ENCODE results near the gene ACTR6.
"Not testable (repeated sequence)": the region's sequence is repeated elsewhere in the genome, so short reads cannot be mapped to it uniquely, and the experiment has no call there.

The ACTR6 gene

DNA sequence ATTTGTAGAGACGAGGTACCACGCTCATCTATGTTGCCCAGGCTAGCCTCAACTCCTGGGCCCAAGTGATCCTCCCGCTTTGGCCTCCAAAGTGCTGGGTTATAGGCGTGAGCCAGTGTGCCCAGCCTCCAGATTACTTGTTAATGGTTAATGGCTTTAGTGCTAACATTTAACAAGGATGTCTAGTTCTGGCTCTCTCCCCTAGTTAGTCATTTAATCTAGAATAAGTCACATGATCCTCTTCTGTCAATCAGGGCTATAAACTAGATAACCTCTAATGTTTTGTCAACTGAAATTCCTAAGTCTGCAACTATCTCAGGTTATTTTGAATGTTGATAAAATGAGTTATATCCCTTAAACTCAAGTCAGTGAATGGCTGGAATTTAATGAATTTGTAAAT is 15.7 kb downstream of the ACTR6 start:
- Histone ChIP-seq H3K4me1 (no peaks in the 10 kb centered on the region), H3K27ac (no peak overlapping the region), H3K27me3 (ENCODE audit: control insufficient read depth, insufficient read depth, low read length) (no peaks in the 10 kb centered on the region), H3K4me2 (ENCODE audit: low read length) (no peak overlapping the region), H2AFZ (no peak overlapping the region), H3K79me2 (no peaks in the 10 kb centered on the region), H3K9ac (no peak overlapping the region), H3K4me3 (ENCODE audit: low read depth, low read length) (no peak overlapping the region), H3K9me3 (ENCODE audit: control insufficient read depth, low read length) (no peaks in the 10 kb centered on the region), H3K36me3 (ENCODE audit: control insufficient read depth, insufficient read depth, low read length) (no peaks in the 10 kb centered on the region)
- TF ChIP-seq, protein P1, sequence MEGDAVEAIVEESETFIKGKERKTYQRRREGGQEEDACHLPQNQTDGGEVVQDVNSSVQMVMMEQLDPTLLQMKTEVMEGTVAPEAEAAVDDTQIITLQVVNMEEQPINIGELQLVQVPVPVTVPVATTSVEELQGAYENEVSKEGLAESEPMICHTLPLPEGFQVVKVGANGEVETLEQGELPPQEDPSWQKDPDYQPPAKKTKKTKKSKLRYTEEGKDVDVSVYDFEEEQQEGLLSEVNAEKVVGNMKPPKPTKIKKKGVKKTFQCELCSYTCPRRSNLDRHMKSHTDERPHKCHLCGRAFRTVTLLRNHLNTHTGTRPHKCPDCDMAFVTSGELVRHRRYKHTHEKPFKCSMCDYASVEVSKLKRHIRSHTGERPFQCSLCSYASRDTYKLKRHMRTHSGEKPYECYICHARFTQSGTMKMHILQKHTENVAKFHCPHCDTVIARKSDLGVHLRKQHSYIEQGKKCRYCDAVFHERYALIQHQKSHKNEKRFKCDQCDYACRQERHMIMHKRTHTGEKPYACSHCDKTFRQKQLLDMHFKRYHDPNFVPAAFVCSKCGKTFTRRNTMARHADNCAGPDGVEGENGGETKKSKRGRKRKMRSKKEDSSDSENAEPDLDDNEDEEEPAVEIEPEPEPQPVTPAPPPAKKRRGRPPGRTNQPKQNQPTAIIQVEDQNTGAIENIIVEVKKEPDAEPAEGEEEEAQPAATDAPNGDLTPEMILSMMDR (IDR thresholded peaks at IDR 0.05), result no peak

DNA sequence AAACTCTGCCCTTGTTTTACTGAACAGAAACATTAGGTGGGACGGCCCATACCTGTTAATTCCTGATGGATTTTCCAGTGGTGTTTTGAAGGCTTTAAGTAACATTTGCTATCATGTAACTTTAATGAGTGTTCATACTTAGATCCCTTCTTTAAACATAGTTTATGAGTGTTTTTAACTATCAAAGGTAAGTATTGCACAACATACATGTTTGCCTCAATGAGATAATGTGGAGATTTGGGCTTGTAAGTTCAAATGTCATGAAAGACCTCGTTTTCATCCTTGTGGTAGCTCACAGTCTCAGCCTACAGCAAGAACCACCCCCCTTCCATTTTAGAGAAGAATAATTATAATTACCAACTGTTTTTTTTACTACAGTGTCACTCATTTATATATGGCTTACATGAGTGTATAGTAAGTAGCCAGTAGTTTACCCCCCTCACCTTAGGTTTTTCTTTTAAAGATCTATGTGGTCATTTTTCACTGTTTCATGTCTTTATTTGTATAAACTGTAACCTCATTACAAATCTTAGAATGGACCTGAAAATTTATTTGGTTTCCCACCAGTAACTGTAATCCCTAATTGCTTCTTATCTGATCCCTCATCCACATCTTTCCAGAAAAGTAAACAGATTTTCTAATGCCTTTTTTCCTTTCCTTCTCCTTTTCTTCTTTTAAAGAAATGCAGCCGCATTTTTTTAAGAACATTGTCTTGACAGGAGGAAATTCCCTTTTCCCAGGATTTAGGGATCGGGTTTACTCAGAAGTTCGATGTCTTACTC is 18.9 kb downstream of the ACTR6 start:
- Histone ChIP-seq H3K9me3 (ENCODE audit: control insufficient read depth, low read length) (no peaks in the 10 kb centered on the region), H3K4me3 (ENCODE audit: low read depth, low read length) (no peak overlapping the region), H3K36me3 (ENCODE audit: control insufficient read depth, insufficient read depth, low read length) (no peaks in the 10 kb centered on the region), H3K79me2 (no peaks in the 10 kb centered on the region), H3K27ac (no peak overlapping the region), H3K4me2 (ENCODE audit: low read length) (no peak overlapping the region), H3K9ac (no peak overlapping the region), H2AFZ (no peak overlapping the region), H3K27me3 (ENCODE audit: control insufficient read depth, insufficient read depth, low read length) (no peaks in the 10 kb centered on the region), H3K4me1 (no peaks in the 10 kb centered on the region)
- TF ChIP-seq, protein P1 (IDR thresholded peaks at IDR 0.05), result no peak

DNA sequence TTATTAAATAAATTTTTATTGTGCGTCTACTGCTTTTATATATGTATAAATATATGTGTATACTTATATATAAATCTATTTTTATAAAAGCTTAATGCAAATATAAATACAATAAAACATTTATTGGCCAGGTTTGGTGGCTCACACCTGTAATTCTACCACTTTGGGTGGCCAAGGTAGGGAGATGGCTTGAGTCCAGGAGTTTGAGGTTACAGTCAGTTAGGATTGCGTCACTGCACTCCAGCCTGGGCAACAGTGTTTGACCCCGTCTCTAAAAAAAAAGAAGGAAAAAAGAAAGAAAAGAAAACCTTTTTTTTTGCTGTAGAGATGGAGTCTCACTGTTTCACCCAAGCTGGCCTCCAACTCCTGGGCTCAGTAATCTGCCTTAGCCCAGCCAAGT is 20.9 kb downstream of the ACTR6 start:
- no peaks in the 10 kb centered on the region for H3K36me3 ChIP-seq (ENCODE audit: control insufficient read depth, insufficient read depth, low read length)
- TF ChIP-seq, protein P1 (IDR thresholded peaks at IDR 0.05), result no peak
- H3K27ac ChIP-seq, result no peak overlapping the region
- no peaks in the 10 kb centered on the region for H3K27me3 ChIP-seq (ENCODE audit: control insufficient read depth, insufficient read depth, low read length)
- H3K9ac ChIP-seq, result no peak overlapping the region
- H3K4me1 ChIP-seq, result no peaks in the 10 kb centered on the region
- H3K9me3 ChIP-seq (ENCODE audit: control insufficient read depth, low read length), result no peaks in the 10 kb centered on the region
- H3K79me2 ChIP-seq, result no peaks in the 10 kb centered on the region
- H2AFZ ChIP-seq, result no peak overlapping the region
- no peak overlapping the region for H3K4me2 ChIP-seq (ENCODE audit: low read length)
- no peak overlapping the region for H3K4me3 ChIP-seq (ENCODE audit: low read depth, low read length)

DNA sequence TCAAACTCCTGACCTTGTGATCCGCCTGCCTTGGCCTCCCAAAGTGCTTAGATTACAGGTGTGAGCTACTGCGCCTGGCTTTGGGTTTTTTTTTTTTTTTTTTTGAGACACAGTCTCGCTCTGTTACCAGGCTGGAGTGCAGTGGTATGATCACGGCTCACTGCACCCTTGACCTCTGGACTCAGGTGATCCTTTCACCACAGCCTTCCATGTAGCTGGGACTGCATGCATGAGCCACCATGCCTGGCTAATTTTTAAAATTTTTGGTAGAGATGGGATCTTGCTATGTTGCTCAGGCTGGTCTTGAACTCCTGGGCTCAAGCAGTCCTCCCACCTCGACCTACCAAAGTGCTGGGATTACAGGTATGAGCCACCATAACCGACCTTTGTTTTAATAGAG is 21.6 kb downstream of the ACTR6 start:
- H3K4me2 ChIP-seq (ENCODE audit: low read length); H3K27me3 ChIP-seq (ENCODE audit: control insufficient read depth, insufficient read depth, low read length); H2AFZ ChIP-seq; H3K27ac ChIP-seq; H3K4me1 ChIP-seq; H3K36me3 ChIP-seq (ENCODE audit: control insufficient read depth, insufficient read depth, low read length); H3K79me2 ChIP-seq; H3K9me3 ChIP-seq (ENCODE audit: control insufficient read depth, low read length); H3K9ac ChIP-seq; H3K4me3 ChIP-seq (ENCODE audit: low read depth, low read length): not testable (repeated sequence)

DNA sequence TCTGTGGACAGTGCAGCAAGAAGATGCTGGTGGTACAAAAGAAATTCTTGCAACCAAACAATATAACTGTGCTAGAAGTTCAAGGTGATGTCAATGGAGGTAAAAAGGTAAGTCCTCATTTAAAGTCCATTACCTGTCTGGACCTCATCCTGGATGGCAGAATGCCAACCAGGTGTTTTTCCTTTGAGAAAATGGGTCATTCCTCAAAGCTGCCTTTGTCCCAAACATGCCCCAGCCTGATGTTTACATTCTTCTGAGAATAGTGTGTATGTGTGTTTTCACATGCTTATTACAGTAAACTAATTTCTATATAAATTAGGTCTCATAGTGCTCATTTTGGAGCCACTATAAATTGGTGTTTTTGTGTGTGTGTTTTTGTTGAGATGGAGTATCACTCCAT is 24.9 kb downstream of the ACTR6 start:
- no peaks in the 10 kb centered on the region for H3K9me3 ChIP-seq (ENCODE audit: control insufficient read depth, low read length)
- no peak overlapping the region for H3K4me3 ChIP-seq (ENCODE audit: low read depth, low read length)
- H3K4me1 ChIP-seq, result no peaks in the 10 kb centered on the region
- H3K27me3 ChIP-seq (ENCODE audit: control insufficient read depth, insufficient read depth, low read length), result no peaks in the 10 kb centered on the region
- no peak overlapping the region for H3K4me2 ChIP-seq (ENCODE audit: low read length)
- no peak overlapping the region for H2AFZ ChIP-seq
- no peaks in the 10 kb centered on the region for H3K36me3 ChIP-seq (ENCODE audit: control insufficient read depth, insufficient read depth, low read length)
- no peak overlapping the region for H3K27ac ChIP-seq
- no peak overlapping the region for H3K9ac ChIP-seq
- no peaks in the 10 kb centered on the region for H3K79me2 ChIP-seq
- TF ChIP-seq, protein P1 (IDR thresholded peaks at IDR 0.05), result no peak
